NCI-H2081 treated with DMSO at 0.1 percent for 48 hours (cell line): ENCODE data around the gene PRDM7.
"Not testable (repeated sequence)": the region's sequence is repeated elsewhere in the genome, so short reads cannot be mapped to it uniquely, and the experiment has no call there.

Experiments used
- DNase-seq: peaks from one replicate; lab custom pipeline; 2025; lab: John Stamatoyannopoulos, UW

The PRDM7 gene

DNA sequence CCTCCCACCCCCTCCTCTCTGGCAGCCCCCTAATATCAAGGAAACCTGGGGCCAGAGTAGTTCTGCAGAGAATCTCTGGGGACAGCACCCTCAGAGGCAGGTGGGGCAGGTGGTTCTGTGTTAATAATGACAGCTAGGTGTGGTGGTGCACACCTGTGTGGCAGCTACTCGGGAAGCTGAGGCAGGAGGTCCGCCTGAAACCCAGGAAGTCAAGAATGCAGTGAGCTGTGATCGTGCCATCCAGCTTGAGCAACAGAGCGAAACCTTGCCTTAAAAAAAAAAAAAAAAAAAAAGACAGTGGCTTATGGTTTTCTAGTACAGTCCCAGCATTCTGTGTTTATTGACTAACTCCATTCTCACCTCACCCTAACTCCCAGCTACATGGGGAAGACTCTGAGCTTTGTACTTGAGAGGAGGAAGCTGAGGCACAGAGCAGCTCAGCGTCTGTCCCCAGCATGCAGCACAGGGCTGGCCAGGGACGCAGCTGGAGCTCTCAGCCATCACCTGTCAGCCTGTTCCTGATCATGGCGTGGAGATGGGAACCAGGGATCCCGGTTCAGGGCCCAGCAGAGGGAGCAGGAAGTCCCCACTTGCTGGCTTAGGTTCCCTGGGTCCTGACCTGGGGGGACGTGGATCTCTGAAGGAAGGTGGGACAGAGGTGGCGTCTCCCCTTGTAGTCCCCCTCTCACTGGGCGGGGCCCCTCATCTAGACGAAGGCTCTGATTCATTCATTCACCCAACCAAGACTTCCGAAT is 64.0 kb downstream of the PRDM7 start:
- no peak for DNase-seq

DNA sequence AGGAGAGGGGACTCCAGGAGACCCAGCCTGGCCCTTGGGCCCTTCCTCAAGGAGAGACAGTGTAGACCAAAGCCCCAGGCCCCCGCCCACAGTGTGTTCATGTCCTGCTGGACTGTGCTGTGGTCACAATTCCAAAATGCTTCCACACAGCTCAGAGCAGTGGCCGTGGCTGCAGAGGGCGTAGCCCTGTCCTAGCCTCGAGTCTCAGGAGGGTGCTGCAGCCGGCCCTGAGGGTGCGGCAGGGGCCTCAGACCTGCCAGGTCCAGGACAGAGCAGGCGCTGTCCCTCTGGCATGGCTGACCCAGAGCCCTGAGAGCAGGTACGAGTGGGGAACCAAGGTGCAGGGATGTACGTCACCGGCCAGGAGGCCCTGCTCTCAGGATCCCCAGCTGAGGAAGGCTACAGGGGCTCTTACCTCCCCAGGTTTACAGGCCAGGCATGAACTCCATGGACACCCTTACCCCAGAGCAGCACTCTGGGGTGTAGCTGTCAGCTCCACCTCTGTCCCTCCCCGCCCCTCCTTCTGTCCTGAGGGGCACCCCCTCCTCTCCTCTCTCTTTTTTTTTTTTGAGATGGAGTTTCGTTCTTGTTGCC is 65.1 kb downstream of the PRDM7 start:
- no peak for DNase-seq

DNA sequence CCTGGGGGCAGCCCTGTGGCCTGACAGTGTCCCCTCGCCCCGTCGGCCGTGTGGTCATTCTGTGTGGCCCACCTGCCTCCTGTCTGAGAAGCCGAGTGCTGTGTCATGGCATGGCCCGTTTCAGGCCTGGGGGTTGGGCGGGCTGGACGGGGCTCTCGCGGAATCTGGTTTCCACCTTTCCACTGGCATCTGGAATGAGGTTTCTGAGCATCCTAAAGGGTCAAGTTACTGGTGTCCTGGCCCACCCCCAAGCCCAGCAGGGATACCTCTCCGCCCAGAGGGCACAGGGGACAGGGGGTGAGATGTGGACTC is 65.7 kb downstream of the PRDM7 start:
- DNase-seq: no peak

DNA sequence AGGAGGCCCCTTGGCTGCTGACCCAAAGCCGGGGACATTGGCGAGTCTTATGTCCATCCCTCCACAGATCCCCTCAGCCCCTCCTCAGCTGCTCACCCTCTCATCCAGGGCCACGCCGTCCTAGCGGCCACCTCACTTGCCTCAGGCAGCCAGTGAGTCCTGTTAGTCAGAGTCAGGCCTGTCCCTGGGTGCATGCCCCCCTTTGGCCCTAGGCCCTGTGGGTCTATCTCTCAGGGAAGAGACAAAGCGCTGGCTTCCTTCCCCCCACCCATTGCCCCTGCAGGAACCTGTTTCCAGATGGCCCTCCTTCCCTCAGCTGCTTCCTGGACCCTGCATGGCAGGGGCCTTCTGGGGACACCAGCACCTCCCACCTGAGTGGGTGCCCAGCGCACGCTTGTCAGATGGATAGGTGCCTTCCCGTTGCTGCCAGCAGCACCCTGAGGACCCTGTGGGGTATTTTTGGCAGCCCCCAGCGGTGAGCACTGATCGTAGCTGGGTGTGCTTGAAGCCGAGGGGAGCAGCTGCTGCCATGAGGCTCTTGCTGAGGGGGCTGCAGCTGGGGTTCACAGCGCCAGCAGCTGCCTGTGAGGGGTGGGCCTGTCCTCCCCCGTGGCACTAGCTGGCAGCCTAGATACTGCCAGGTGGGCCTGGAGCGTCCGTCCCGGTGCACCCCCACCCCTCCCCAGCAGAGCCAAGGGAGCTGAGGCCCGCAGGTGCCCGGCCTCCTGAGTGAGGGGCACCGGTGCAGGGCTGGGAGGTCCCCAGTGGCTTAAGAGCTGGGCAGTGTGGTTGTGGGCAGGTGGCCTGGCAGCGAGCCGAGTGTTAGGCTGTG is 66.2 kb downstream of the PRDM7 start:
- no peak for DNase-seq

DNA sequence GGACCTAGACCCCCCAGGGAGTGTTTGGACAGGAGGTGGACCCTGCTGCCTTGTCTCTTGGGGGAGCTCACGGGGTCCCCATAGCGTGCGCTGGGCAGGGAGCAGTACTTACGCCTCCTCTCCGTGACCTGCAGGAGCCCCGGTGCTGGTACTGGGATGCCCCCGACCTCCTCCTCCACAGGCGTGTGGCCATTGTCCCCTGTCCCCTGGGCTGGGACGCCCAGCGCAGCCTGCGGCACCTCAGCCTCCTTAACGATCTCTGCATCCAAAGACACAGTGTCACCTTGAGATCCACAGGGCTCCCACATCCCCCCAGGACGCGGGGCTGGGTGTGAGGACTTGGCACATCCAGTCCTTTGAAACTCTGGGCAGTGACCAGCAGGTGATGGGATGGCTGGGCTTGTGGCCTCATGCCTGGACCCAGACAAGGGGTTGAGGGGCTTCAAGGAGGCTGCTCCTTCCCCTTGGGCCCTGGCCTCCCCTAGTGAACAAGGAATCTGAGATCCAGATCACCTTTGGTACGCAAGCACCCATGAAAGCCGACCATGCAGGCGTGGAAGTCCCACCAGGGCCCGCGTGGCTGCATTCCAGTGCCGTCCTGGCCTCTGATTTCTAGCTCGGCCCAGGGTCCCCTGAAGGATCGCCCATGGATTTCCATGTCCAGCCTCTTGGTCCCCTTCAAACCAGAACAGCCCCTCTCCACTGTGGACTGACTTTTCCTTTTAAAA is 67.8 kb downstream of the PRDM7 start:
- no peak for DNase-seq

DNA sequence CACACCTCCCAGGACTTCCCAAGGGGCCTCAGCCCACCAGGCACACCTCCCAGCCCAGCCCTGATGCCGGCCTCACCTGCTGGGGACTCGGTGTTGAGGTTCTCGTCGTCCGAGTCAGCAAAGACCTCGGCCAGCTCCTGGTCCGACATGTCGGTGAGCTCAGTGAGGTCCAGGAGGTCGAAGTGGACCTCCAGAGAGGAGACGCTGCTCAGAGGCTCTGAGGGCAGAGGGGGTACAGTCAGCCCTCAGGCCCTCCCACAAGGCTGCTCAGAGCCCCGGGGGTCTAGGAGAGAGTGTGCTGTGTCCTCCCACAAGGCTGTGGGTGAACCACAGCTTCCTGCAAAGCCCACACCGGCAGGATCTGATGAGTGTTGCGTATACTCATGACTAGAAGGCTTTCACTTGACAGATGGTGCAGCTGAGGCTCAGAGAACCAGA is 68.4 kb downstream of the PRDM7 start:
- DNase-seq: no peak

DNA sequence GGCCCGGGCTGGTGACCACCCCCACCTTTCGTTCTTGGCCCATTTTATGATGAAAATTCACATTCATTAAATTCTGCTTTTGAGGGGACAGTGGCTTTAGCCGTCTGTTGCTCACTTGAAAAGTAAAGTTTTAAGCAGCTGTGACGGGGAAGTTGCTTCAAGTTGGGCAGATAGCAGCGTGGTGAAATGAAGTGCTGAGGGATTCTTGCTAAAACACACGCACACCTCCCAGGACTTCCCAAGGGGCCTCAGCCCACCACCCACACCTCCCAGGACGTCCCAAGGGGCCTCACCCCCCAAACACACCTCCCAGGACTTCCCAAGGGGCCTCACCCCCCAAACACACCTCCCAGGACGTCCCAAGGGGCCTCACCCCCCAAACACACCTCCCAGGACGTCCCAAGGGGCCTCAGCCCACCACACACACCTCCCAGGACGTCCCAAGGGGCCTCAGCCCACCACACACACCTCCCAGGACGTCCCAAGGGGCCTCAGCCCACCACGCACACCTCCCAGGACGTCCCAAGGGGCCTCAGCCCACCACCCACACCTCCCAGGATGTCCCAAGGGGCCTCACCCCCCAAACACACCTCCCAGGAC is 69.4 kb downstream of the PRDM7 start:
- DNase-seq: not testable (repeated sequence)

DNA sequence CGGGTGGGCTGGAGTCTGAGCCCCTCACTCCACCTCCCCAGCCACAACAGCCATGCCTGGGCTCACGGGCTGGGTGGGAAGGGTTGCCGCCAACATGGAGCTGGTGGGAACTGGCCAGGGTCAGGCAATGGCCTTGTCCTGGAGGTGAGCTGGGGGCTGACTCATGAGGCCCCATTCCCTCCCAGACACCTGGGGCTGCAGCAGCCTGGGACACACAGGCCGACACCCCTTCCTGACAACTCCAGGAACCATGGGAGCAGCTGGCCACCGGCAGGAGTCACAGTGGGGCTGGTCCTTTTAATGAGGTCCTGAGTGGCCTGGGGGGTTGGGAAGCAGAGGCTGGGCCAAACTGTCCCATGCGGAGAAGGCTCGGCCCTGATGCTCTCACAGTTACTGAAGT is 70.1 kb downstream of the PRDM7 start:
- DNase-seq: no peak
